HUDEP-2 (cell line): Measurements from ENCODE around the gene CFDP1.

ENCODE experiments used
- DNase-seq, 76 experiments: peaks; one replicate each; lab custom pipeline; 2025; ENCODE audit not compliant: unreplicated experiment in 76 of 76; lab: John Stamatoyannopoulos, UW

CFDP1 gene

GRCh38 chr16:75377729-75378386, 55.4 kb downstream of the CFDP1 start:
- DNase-seq = no peak

GRCh38 chr16:75376475-75377161, 56.7 kb downstream of the CFDP1 start:
- DNase-seq = no peak

- no peak for DNase-seq
Measured at GRCh38 chr16:75374388-75374787, 58.9 kb downstream of the CFDP1 start.

- DNase-seq = no peak
Measured at GRCh38 chr16:75372236-75372856, 61.0 kb downstream of the CFDP1 start.

GRCh38 chr16:75371171-75371570, 62.1 kb downstream of the CFDP1 start:
- DNase-seq = no peak

- DNase-seq = no peak
Measured at GRCh38 chr16:75364286-75364791, 69.0 kb downstream of the CFDP1 start.

GRCh38 chr16:75362846-75363245, 70.5 kb downstream of the CFDP1 start:
- no peak for DNase-seq

GRCh38 chr16:75361936-75362335, 71.4 kb downstream of the CFDP1 start:
- no peak for DNase-seq

GRCh38 chr16:75354170-75354569, 79.1 kb downstream of the CFDP1 start:
- DNase-seq = no peak

- DNase-seq = no peak
Measured at GRCh38 chr16:75351183-75351582, 82.1 kb downstream of the CFDP1 start.

GRCh38 chr16:75345711-75346110, 87.6 kb downstream of the CFDP1 start:
- DNase-seq = no peak

- no peak for DNase-seq
Measured at GRCh38 chr16:75343941-75344340, 89.4 kb downstream of the CFDP1 start.

GRCh38 chr16:75343286-75343685, 90.0 kb downstream of the CFDP1 start:
- no peak for DNase-seq

- DNase-seq = no peak
Measured at GRCh38 chr16:75342308-75342811, 90.9 kb downstream of the CFDP1 start.

- no peak for DNase-seq
Measured at GRCh38 chr16:75341564-75342307, 91.6 kb downstream of the CFDP1 start.

GRCh38 chr16:75340741-75341491, 92.4 kb downstream of the CFDP1 start:
- no peak for DNase-seq

GRCh38 chr16:75337430-75337829, 95.9 kb downstream of the CFDP1 start:
- no peak for DNase-seq

GRCh38 chr16:75336521-75336920, 96.8 kb downstream of the CFDP1 start:
- DNase-seq = no peak

- no peak for DNase-seq
Measured at GRCh38 chr16:75333721-75334163, 99.6 kb downstream of the CFDP1 start.

- no peak for DNase-seq
Measured at GRCh38 chr16:75329943-75330342, 103.4 kb downstream of the CFDP1 start.
